HEK293 (cell line): ENCODE results near the gene PRAC2.

Source experiments
- CTCF ChIA-PET: fragments of 350-600 bp; formaldehyde crosslinking; extraction: SDS; loops from one replicate; lab custom pipeline; 2021; ENCODE audit warnings: antibody characterized with exemption; lab: Yijun Ruan, JAX
- POLR2A ChIA-PET: fragments of 300-600 bp; formaldehyde crosslinking; extraction: SDS; loops from one replicate; lab custom pipeline; 2020; ENCODE audit warnings: antibody characterized with exemption, inconsistent platforms; lab: Yijun Ruan, JAX
- H3K27ac ChIP-seq: fragments of 200-500 bp; sonication (Bioruptor generic); 2 replicates; pipeline ENCODE4 v1.5.1; 2014; ENCODE audit warnings: low read depth, low read length, control low read depth, inconsistent platforms; ENCODE audit errors: extremely low read depth
- H3K36me3 ChIP-seq, 2 experiments: fragments of 200-500 bp in 1 of 2; sonication (Bioruptor generic) in 1 of 2; 1 replicate in 1 of 2; 2 replicates in 1 of 2; pipeline ENCODE4 v1.5.1; 2014 to 2017; ENCODE audit warnings: inconsistent platforms in 2 of 2, low read length in 2 of 2; ENCODE audit not compliant: control insufficient read depth in 2 of 2, insufficient read depth in 1 of 2
- H3K4me1 ChIP-seq: fragments of 200-500 bp; sonication (Bioruptor generic); 2 replicates; pipeline ENCODE4 v1.5.1; 2014; ENCODE audit warnings: mild to moderate bottlenecking, low read length, inconsistent platforms; ENCODE audit not compliant: control insufficient read depth, insufficient read depth
- H3K4me3 ChIP-seq: 2 replicates; pipeline ENCODE4 v1.5.1; 2011; ENCODE audit warnings: low read depth, mild to moderate bottlenecking, control low read depth, low read length, moderate library complexity
- H3K9me3 ChIP-seq: fragments of 200-500 bp; sonication (Bioruptor generic); 2 replicates; pipeline ENCODE4 v1.5.1; 2014; ENCODE audit warnings: low read depth, low read length, inconsistent platforms; ENCODE audit not compliant: control insufficient read depth, insufficient read depth
- ATF2 ChIP-seq: fragments of 450-650 bp; formaldehyde crosslinking; IDR thresholded peaks from 2 replicates; pipeline ENCODE4 v1.5.1; 2016; ENCODE audit warnings: missing biosample characterization, missing genetic modification characterization, low read depth
- HOXD13 ChIP-seq: sonication (generic); formaldehyde crosslinking; IDR thresholded peaks from 2 replicates; pipeline ENCODE4 v1.8.0; 2022; ENCODE audit warnings: missing genetic modification reagents, borderline replicate concordance
- PRDM4 ChIP-seq: fragments of 450-650 bp; formaldehyde crosslinking; IDR thresholded peaks from 2 replicates; pipeline ENCODE4 v1.5.1; 2017; ENCODE audit warnings: missing biosample characterization, missing genetic modification characterization
- SETDB1 ChIP-seq: IDR thresholded peaks from one replicate; pipeline ENCODE4 v1.6.1; 2017; ENCODE audit warnings: mild to moderate bottlenecking, low read length, moderate library complexity, mixed read lengths; ENCODE audit not compliant: insufficient read length
- SP7 ChIP-seq: fragments of 450-650 bp; formaldehyde crosslinking; IDR thresholded peaks from 2 replicates; pipeline ENCODE4 v1.5.1; 2016; ENCODE audit warnings: missing biosample characterization, missing genetic modification characterization
- ZBTB17 ChIP-seq: fragments of 450-650 bp; formaldehyde crosslinking; IDR thresholded peaks from 2 replicates; pipeline ENCODE4 v1.5.1; 2016; ENCODE audit warnings: missing biosample characterization, missing genetic modification characterization
- ZBTB21 ChIP-seq: fragments of 450-650 bp; formaldehyde crosslinking; IDR thresholded peaks from 2 replicates; pipeline ENCODE4 v1.5.1; 2017; ENCODE audit warnings: missing biosample characterization, missing genetic modification characterization
- ZNF157 ChIP-seq: fragments of 450-650 bp; formaldehyde crosslinking; IDR thresholded peaks from 2 replicates; pipeline ENCODE4 v1.5.1; 2016; ENCODE audit warnings: missing biosample characterization, missing genetic modification characterization
- ZNF202 ChIP-seq: fragments of 450-650 bp; formaldehyde crosslinking; IDR thresholded peaks from 2 replicates; pipeline ENCODE4 v1.5.1; 2016; ENCODE audit warnings: missing biosample characterization, missing genetic modification characterization, borderline replicate concordance
- ZNF239 ChIP-seq: fragments of 450-650 bp; formaldehyde crosslinking; IDR thresholded peaks from 2 replicates; pipeline ENCODE4 v1.5.1; 2016; ENCODE audit warnings: missing biosample characterization, missing genetic modification characterization
- ZNF24 ChIP-seq: fragments of 450-650 bp; formaldehyde crosslinking; IDR thresholded peaks from 2 replicates; pipeline ENCODE4 v1.5.1; 2016; ENCODE audit warnings: missing biosample characterization, missing genetic modification characterization
- ZNF433 ChIP-seq: fragments of 450-650 bp; formaldehyde crosslinking; IDR thresholded peaks from 2 replicates; pipeline ENCODE4 v1.5.1; 2016; ENCODE audit warnings: missing biosample characterization, missing genetic modification characterization, low read depth
- ZNF48 ChIP-seq: fragments of 450-650 bp; formaldehyde crosslinking; IDR thresholded peaks from 2 replicates; pipeline ENCODE4 v1.5.1; 2016; ENCODE audit warnings: missing biosample characterization, missing genetic modification characterization
- ZNF513 ChIP-seq: fragments of 450-650 bp; IDR thresholded peaks from 2 replicates; pipeline ENCODE4 v1.5.1; 2018; ENCODE audit warnings: missing biosample characterization, missing genetic modification characterization
- ZNF621 ChIP-seq: fragments of 450-650 bp; formaldehyde crosslinking; IDR thresholded peaks from 2 replicates; pipeline ENCODE4 v1.5.1; 2017; ENCODE audit warnings: missing biosample characterization, missing genetic modification characterization
- ZNF670 ChIP-seq: fragments of 450-650 bp; formaldehyde crosslinking; IDR thresholded peaks from 2 replicates; pipeline ENCODE4 v1.5.1; 2016; ENCODE audit warnings: missing biosample characterization, missing genetic modification characterization, low read depth
- ZNF830 ChIP-seq: fragments of 450-650 bp; IDR thresholded peaks from 2 replicates; pipeline ENCODE4 v1.5.0; 2018; ENCODE audit warnings: missing biosample characterization, missing genetic modification characterization, low read depth, mild to moderate bottlenecking, moderate library complexity
- TF ChIP-seq, protein P1 (sequence below): fragments of 450-650 bp; formaldehyde crosslinking; IDR thresholded peaks from 2 replicates; pipeline ENCODE4 v1.5.1; 2016; ENCODE audit warnings: missing biosample characterization, missing genetic modification characterization

The PRAC2 gene

GRCh38 chr17:48759288-48759687 is 36.3 kb downstream of the PRAC2 start (continued):
- TF ChIP-seq, protein P1, sequence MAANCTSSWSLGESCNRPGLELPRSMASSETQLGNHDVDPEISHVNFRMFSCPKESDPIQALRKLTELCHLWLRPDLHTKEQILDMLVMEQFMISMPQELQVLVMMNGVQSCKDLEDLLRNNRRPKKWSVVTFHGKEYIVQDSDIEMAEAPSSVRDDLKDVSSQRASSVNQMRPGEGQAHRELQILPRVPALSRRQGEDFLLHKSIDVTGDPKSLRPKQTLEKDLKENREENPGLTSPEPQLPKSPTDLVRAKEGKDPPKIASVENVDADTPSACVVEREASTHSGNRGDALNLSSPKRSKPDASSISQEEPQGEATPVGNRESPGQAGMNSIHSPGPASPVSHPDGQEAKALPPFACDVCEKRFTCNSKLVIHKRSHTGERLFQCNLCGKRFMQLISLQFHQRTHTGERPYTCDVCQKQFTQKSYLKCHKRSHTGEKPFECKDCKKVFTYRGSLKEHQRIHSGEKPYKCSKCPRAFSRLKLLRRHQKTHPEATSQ: no peak
- TF ChIP-seq, all 188 proteins: peak for 0

GRCh38 chr17:48760411-48760810 is 37.4 kb downstream of the PRAC2 start:
- TF ChIP-seq ZNF621 (tag by site-specific recombination): no peak
- TF ChIP-seq SETDB1: no peak
- TF ChIP-seq ZBTB21 (tag by site-specific recombination): no peak

GRCh38 chr17:48761114-48761513 is 38.1 kb downstream of the PRAC2 start:
- Histone ChIP-seq H3K9me3 (no peaks in the 10 kb centered on the region), H3K36me3 (no peaks in the 10 kb centered on the region), H3K4me1 (no peaks in the 10 kb centered on the region), H3K4me3 (no peak overlapping the region), H3K27ac (no peak overlapping the region)
- ChIA-PET POLR2A (no interaction called here), CTCF (interaction anchor here (0.5 to 2.2 kb wide), 5 partner anchors 37 to 142 kb away, joined by 4 to 14 read pairs (median 5); no protein-coding TSS in a partner anchor)
- no peak for TF ChIP-seq ZNF157 (tag by site-specific recombination)
- TF ChIP-seq ZNF433 (tag by site-specific recombination): no peak
- no peak for TF ChIP-seq ZNF239 (tag by site-specific recombination)
- TF ChIP-seq ZNF513 (tag by site-specific recombination): no peak
- no peak for TF ChIP-seq ZNF24 (tag by site-specific recombination)
- no peak for TF ChIP-seq ZNF830 (tag by site-specific recombination)
- no peak for TF ChIP-seq ATF2 (tag by site-specific recombination)
- TF ChIP-seq ZNF48 (tag by site-specific recombination): no peak
- no peak for TF ChIP-seq HOXD13
- TF ChIP-seq ZNF670 (tag by site-specific recombination): no peak
- TF ChIP-seq SP7 (tag by site-specific recombination): no peak
- TF ChIP-seq ZBTB17: no peak
- TF ChIP-seq ZNF202 (tag by site-specific recombination): no peak
- TF ChIP-seq PRDM4: no peak

More at GRCh38 chr17:48760411-48760810, 37.4 kb downstream of the PRAC2 start:
- Histone ChIP-seq H3K36me3 (no peaks in the 10 kb centered on the region), H3K4me1 (no peaks in the 10 kb centered on the region), H3K9me3 (no peaks in the 10 kb centered on the region), H3K27ac (no peak overlapping the region), H3K4me3 (no peak overlapping the region)
- POLR2A ChIA-PET: no interaction called here
- CTCF ChIA-PET: interaction anchor here (1.0 to 2.2 kb wide), 5 partner anchors 30 to 734 kb away, joined by 3 to 14 read pairs (median 5); no protein-coding TSS in a partner anchor
